H1 (cell line): ENCODE data around the gene RHD. TPM values are rescaled to one million over a fixed set of nuclear protein-coding genes. Genes with fewer than 3 reads are reported as not detected.

Experiments used
- FOSL1 ChIP-seq: IDR thresholded peaks from 2 replicates; pipeline ENCODE4 v1.6.1; 2011; ENCODE audit warnings: mild to moderate bottlenecking, low read depth, low read length, moderate library complexity; ENCODE audit not compliant: insufficient read depth
- GABPA ChIP-seq: IDR thresholded peaks from 2 replicates; pipeline ENCODE4 v1.6.1; 2011; ENCODE audit warnings: mild to moderate bottlenecking, low read length, moderate library complexity, borderline replicate concordance; ENCODE audit not compliant: insufficient read depth
- HDAC6 ChIP-seq: IDR thresholded peaks from one replicate; pipeline ENCODE4 v1.7.1; 2012; ENCODE audit warnings: low read depth, mild to moderate bottlenecking, inconsistent platforms, low read length, moderate library complexity
- JUND ChIP-seq: IDR thresholded peaks from 2 replicates; pipeline ENCODE4 v1.6.1; 2011; ENCODE audit warnings: mild to moderate bottlenecking, improper control_type of control experiment, low read length
- MAFK ChIP-seq: IDR thresholded peaks from 2 replicates; pipeline ENCODE4 v1.6.1; 2012; ENCODE audit warnings: low read depth, mild to moderate bottlenecking, improper control_type of control experiment, low read length
- RAD21 ChIP-seq, 2 experiments: IDR thresholded peaks in 1 of 2; conservative IDR thresholded peaks in 1 of 2; 2 replicates each; pipeline ENCODE4 v1.6.1; 2011; ENCODE audit warnings: low read depth in 2 of 2, low read length in 2 of 2, improper control_type of control experiment in 1 of 2, inconsistent platforms in 1 of 2, mild to moderate bottlenecking in 1 of 2, moderate library complexity in 1 of 2
- TAF1 ChIP-seq: IDR thresholded peaks from 2 replicates; pipeline ENCODE4 v1.6.1; 2011; ENCODE audit warnings: mild to moderate bottlenecking, low read depth, low read length
- polyA plus RNA-seq, 7 experiments: library from polyadenylated mRNA; depleted of rRNA in 3 of 7; stranded (reverse) in 5 of 7; unstranded in 2 of 7; fragments of >200 nt in 5 of 7; fragments of 200-250 nt in 2 of 7; gene quantifications; 1 replicate in 5 of 7; 2 replicates in 1 of 7; 4 replicates in 1 of 7; pipeline versions ENCODE4 v1.2.1 to v1.2.3, GENCODE V29; 2011 to 2013; ENCODE audit warnings: missing spikeins in 2 of 7, mixed read lengths in 2 of 7
- total RNA-seq: library from RNA; stranded (reverse); fragmentation: NEBNext Ultra II Directional; extraction: Animal tissue kit (Norgen Biotek cat#: 25700); gene quantifications from 2 replicates; pipeline ENCODE4 v1.2.1, GENCODE V29; 2021
- TF ChIP-seq, protein P1 (sequence below): fragments of 300-600 bp; sonication (generic); IDR thresholded peaks from 2 replicates; pipeline ENCODE4 v1.7.1; 2012; ENCODE audit warnings: low read length, moderate library complexity, mild to moderate bottlenecking, inconsistent platforms; ENCODE audit not compliant: insufficient replicate concordance

The RHD gene
- total and polyA plus RNA-seq, 2 of the 8 experiments (the other 6 are each of a cell fraction or from before 2014, with no cell fraction given) = 0.21 TPM; not detected in 1

DNA sequence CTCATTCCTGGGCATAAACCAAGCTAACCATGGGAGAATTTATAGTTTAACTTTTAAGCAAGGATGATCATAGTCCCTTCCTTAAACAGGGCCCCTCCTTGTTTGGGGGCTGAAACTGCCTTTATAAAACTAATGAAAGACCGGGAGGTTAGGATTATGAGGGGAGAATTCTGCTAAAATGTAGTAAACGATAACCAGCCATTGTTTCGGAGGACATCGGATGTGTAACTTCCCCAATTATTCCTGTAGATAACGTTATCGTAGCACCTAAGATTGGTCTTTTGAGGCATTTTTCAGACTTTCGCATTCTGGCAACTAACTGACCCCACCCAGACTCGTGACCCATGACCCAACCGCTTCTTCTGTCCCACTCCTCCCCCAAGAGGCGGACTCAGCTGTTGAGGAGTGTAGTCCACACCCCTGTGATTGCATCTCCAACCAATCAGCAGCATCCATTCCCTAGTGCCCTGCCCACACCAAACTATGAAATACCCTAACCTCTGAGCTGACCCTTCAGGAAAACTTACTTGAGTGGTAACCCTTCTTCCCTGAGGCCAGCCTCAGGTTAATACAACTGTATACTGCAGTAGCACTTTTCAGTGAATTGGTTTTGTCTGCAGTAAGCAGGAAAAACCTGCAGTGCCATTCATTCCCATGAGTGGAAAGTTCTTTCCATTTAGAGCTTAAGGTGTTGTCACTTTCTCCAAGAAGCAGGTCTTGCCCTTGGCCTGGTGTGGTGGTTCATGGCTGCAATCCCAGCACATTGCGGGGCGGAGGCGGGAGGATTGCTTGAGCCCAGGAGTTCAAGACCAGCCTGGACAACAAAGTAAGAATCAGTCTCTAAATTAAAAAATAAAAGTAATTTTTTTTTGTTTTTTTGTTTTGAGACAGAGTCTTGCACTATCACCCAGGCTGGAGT lies 39.2 kb upstream of the RHD start (continued):
- TF ChIP-seq, protein P1, sequence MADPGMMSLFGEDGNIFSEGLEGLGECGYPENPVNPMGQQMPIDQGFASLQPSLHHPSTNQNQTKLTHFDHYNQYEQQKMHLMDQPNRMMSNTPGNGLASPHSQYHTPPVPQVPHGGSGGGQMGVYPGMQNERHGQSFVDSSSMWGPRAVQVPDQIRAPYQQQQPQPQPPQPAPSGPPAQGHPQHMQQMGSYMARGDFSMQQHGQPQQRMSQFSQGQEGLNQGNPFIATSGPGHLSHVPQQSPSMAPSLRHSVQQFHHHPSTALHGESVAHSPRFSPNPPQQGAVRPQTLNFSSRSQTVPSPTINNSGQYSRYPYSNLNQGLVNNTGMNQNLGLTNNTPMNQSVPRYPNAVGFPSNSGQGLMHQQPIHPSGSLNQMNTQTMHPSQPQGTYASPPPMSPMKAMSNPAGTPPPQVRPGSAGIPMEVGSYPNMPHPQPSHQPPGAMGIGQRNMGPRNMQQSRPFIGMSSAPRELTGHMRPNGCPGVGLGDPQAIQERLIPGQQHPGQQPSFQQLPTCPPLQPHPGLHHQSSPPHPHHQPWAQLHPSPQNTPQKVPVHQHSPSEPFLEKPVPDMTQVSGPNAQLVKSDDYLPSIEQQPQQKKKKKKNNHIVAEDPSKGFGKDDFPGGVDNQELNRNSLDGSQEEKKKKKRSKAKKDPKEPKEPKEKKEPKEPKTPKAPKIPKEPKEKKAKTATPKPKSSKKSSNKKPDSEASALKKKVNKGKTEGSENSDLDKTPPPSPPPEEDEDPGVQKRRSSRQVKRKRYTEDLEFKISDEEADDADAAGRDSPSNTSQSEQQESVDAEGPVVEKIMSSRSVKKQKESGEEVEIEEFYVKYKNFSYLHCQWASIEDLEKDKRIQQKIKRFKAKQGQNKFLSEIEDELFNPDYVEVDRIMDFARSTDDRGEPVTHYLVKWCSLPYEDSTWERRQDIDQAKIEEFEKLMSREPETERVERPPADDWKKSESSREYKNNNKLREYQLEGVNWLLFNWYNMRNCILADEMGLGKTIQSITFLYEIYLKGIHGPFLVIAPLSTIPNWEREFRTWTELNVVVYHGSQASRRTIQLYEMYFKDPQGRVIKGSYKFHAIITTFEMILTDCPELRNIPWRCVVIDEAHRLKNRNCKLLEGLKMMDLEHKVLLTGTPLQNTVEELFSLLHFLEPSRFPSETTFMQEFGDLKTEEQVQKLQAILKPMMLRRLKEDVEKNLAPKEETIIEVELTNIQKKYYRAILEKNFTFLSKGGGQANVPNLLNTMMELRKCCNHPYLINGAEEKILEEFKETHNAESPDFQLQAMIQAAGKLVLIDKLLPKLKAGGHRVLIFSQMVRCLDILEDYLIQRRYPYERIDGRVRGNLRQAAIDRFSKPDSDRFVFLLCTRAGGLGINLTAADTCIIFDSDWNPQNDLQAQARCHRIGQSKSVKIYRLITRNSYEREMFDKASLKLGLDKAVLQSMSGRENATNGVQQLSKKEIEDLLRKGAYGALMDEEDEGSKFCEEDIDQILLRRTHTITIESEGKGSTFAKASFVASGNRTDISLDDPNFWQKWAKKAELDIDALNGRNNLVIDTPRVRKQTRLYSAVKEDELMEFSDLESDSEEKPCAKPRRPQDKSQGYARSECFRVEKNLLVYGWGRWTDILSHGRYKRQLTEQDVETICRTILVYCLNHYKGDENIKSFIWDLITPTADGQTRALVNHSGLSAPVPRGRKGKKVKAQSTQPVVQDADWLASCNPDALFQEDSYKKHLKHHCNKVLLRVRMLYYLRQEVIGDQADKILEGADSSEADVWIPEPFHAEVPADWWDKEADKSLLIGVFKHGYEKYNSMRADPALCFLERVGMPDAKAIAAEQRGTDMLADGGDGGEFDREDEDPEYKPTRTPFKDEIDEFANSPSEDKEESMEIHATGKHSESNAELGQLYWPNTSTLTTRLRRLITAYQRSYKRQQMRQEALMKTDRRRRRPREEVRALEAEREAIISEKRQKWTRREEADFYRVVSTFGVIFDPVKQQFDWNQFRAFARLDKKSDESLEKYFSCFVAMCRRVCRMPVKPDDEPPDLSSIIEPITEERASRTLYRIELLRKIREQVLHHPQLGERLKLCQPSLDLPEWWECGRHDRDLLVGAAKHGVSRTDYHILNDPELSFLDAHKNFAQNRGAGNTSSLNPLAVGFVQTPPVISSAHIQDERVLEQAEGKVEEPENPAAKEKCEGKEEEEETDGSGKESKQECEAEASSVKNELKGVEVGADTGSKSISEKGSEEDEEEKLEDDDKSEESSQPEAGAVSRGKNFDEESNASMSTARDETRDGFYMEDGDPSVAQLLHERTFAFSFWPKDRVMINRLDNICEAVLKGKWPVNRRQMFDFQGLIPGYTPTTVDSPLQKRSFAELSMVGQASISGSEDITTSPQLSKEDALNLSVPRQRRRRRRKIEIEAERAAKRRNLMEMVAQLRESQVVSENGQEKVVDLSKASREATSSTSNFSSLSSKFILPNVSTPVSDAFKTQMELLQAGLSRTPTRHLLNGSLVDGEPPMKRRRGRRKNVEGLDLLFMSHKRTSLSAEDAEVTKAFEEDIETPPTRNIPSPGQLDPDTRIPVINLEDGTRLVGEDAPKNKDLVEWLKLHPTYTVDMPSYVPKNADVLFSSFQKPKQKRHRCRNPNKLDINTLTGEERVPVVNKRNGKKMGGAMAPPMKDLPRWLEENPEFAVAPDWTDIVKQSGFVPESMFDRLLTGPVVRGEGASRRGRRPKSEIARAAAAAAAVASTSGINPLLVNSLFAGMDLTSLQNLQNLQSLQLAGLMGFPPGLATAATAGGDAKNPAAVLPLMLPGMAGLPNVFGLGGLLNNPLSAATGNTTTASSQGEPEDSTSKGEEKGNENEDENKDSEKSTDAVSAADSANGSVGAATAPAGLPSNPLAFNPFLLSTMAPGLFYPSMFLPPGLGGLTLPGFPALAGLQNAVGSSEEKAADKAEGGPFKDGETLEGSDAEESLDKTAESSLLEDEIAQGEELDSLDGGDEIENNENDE = no peak
- no peak for TF ChIP-seq FOSL1
- TF ChIP-seq MAFK = no peak
- TF ChIP-seq HDAC6 = no peak
- no peak for TF ChIP-seq GABPA
- no peak for TF ChIP-seq TAF1
- no peak for TF ChIP-seq JUND
- TF ChIP-seq RAD21 (IDR thresholded peaks at IDR 0.05 in 1 of 2, conservative IDR thresholded peaks at IDR 0.05 in 1 of 2; ENCODE audit: low read depth in 2 of 2, low read length in 2 of 2) = no peak
